Heart right ventricle (tissue), 16 donors: ENCODE measurements around the gene LRRC26. TPM values are rescaled to one million over a fixed set of nuclear protein-coding genes. Genes with fewer than 3 reads are reported as not detected.

Experiments used
- ATAC-seq, 8 donors: fragments of 200-7000 bp; cut with Tn5 transposase; one replicate each; pipeline ENCODE4 v1.9.1; 2020; ENCODE audit warnings: mild to moderate bottlenecking in 8 of 8, moderate library complexity in 8 of 8, moderate number of reproducible peaks in 1 of 8
- DNase-seq, 2 donors: peaks; one replicate each; pipeline ENCODE4 v3.0.0-alpha.2; 2020
- H3K27ac ChIP-seq, 10 donors: fragments of 200-600 bp; sonication (generic) in 2 of 10; one replicate each; pipeline versions ENCODE4 v1.5.0 to v1.8.0; 2020 to 2022; ENCODE audit warnings: mild to moderate bottlenecking in 3 of 10
- H3K27me3 ChIP-seq, 7 donors: fragments of 200-600 bp; one replicate each; pipeline ENCODE4 v1.8.0; 2021 to 2022; ENCODE audit warnings: mild to moderate bottlenecking in 2 of 7
- H3K36me3 ChIP-seq, 9 donors: fragments of 200-600 bp; sonication (generic) in 1 of 9; one replicate each; pipeline versions ENCODE4 v1.5.0 to v1.8.0; 2020 to 2022; ENCODE audit warnings: mild to moderate bottlenecking in 2 of 9
- H3K4me1 ChIP-seq, 9 donors: fragments of 200-600 bp; sonication (generic) in 1 of 9; one replicate each; pipeline versions ENCODE4 v1.5.0 to v1.8.0; 2020 to 2022; ENCODE audit warnings: mild to moderate bottlenecking in 4 of 9
- H3K4me3 ChIP-seq, 10 donors: fragments of 200-600 bp; sonication (generic) in 2 of 10; one replicate each; pipeline versions ENCODE4 v1.5.0 to v1.8.0; 2020 to 2022; ENCODE audit warnings: mild to moderate bottlenecking in 7 of 10, moderate library complexity in 2 of 10
- H3K9me3 ChIP-seq, 11 donors: fragments of 200-600 bp in 10 of 11; sonication (generic) in 2 of 11; one replicate each; pipeline versions ENCODE4 v1.5.0 to v1.8.0; 2013 to 2022; ENCODE audit warnings: mild to moderate bottlenecking in 2 of 11, control low read depth in 1 of 11, moderate library complexity in 1 of 11
- WGBS, 2 donors: extraction: QIAGEN DNeasy Blood & Tissue Kit; methylation state at CpG; one replicate each; pipeline ENCODE4 v1.1.7; 2013; ENCODE audit warnings: inconsistent platforms in 1 of 2; 5-methylcytosine and 5-hydroxymethylcytosine counted together
- intact Hi-C, 10 donors: fragments of 100-400 bp; cut with DNase I; formaldehyde crosslinking; loops; one replicate each; pipeline versions ENCODE4 v1.11.1 to v1.14.2; 2022
- polyA plus RNA-seq, 2 donors: library from polyadenylated mRNA; stranded (reverse); fragments of 200-250 nt; gene quantifications; one replicate each; pipeline ENCODE4 v1.2.3, GENCODE V29; 2013
- total RNA-seq, 10 donors: library from RNA; stranded (reverse); fragmentation: NEBNext Ultra II Directional in 3 of 10; extraction: Animal tissue kit (Norgen Biotek cat#: 25700) in 3 of 10; gene quantifications; one replicate each; pipeline versions ENCODE4 v1.2.1 to v1.2.4, GENCODE V29; 2021 to 2023
- TF ChIP-seq, protein P1 (sequence below), 9 donors: fragments of 200-600 bp; sonication (generic) in 2 of 9; IDR thresholded peaks; one replicate each; pipeline versions ENCODE4 v1.5.0 to v1.8.0; 2021 to 2022; ENCODE audit warnings: antibody characterized with exemption in 9 of 9, mild to moderate bottlenecking in 5 of 9, moderate library complexity in 1 of 9
- donor health status: Arrhythmogenic right ventricular cardiomyopathy.
- donor health status: ischemic (EF 13 %, LVEDD 7.1; RV severe dilation, severe dysfunction).
- donor health status: healthy with polysubstance abuse.
- donor health status: DM: no; HTN: yes; CAD: no.
- donor health status: DM: no; HTN: no; CAD: no.
- donor health status: ischemic (EF 25% LVEDD 6.9; RV normal size, moderate dysfunction).
- donor health status: ischemic (EF 25% LVEDD 5.7; RV mildly dilated, moderate dysfunction).
- donor health status: healthy.
- donor health status: DM: yes; HTN: yes; CAD: no.
- donor health status: Ischemic cardiomyopathy.
- donor health status: ischemic (EF 35%, LVEDD 5.7; RV mildly dilated, moderate dysfunction).
- donor health status: nonischemic (EF 11% LVEDD 7.7; RV severe dilation, severe dysfunction).
- donor health status: DM: yes; HTN: yes; CAD: no.
- donor health status: PGD.
- donor health status: ischemic (EF 29% LVEDD 5.4; RV normal size, mild dysfunction).
- donor health status: nonischemic (EF 23%, LVEDD 6.1; RV moderate dilation, normal function).

Gene LRRC26
- total and polyA plus RNA-seq, 12 donors = not detected

DNA sequence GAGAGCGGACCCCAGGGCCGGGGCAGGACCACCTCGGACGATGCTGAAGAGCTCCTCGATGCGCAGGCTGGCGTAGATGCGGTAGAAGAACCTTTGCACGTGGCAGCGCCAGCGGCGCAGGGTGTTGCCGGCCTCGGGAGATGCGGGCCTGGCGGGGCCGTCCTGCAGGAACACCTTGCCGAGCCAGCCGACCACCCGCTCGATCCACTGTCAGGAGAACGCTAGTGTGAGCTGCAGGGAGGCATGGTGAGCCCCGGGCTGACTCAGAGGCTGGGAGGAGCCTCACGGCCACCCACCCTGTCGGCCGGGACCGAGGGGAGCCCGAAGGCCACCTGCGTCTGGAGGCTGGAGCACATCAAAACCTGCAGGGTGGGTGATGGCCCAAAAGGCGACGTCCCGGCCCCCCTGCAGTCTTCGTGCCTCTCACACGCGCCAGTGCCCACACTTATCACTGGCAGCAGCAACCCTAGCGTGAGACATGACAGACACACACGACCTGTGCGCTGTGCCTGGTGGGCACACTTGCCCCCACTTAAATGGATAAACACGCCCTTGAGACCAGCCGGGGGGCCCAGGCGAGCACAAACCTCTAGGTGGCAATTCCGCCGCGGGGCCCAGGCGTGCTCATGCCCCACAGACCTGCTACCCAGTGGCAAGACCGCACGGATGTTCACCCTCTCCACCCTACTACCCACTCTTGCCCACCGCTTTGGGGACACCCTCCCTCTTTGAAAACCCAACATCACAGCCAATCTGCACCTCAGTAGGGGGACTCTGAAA is 15.2 kb upstream of the LRRC26 start:
- TF ChIP-seq, protein P1, sequence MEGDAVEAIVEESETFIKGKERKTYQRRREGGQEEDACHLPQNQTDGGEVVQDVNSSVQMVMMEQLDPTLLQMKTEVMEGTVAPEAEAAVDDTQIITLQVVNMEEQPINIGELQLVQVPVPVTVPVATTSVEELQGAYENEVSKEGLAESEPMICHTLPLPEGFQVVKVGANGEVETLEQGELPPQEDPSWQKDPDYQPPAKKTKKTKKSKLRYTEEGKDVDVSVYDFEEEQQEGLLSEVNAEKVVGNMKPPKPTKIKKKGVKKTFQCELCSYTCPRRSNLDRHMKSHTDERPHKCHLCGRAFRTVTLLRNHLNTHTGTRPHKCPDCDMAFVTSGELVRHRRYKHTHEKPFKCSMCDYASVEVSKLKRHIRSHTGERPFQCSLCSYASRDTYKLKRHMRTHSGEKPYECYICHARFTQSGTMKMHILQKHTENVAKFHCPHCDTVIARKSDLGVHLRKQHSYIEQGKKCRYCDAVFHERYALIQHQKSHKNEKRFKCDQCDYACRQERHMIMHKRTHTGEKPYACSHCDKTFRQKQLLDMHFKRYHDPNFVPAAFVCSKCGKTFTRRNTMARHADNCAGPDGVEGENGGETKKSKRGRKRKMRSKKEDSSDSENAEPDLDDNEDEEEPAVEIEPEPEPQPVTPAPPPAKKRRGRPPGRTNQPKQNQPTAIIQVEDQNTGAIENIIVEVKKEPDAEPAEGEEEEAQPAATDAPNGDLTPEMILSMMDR (IDR thresholded peaks at IDR 0.05) = no peak
- Histone ChIP-seq H3K27ac (no peak overlapping the region), H3K36me3 (peaks cover 4 to 73% (median 44%) of the 10 kb centered on the region in 9 donors), H3K4me3 (no peak overlapping the region), H3K9me3 (no peaks in the 10 kb centered on the region), H3K27me3 (no peaks in the 10 kb centered on the region), H3K4me1 (peaks cover 22 to 41% (median 34%) of the 10 kb centered on the region in 9 donors)
- WGBS, 2 donors = 92 to 94% methylated on average over 48 of the region's 48 CpGs
- intact Hi-C loops = loop anchor here in 5 of 10 donors (5.0 to 10.0 kb wide), 3 partner anchors 37 to 50 kb away; partner anchors contain the start of genes GRIN1 (in 2 of the 5), RNF208 (in 2 of the 5), CYSRT1 (in 1 of the 5) and RNF224 (in 1 of the 5)
- ATAC-seq (no peak), DNase-seq (no peak)

DNA sequence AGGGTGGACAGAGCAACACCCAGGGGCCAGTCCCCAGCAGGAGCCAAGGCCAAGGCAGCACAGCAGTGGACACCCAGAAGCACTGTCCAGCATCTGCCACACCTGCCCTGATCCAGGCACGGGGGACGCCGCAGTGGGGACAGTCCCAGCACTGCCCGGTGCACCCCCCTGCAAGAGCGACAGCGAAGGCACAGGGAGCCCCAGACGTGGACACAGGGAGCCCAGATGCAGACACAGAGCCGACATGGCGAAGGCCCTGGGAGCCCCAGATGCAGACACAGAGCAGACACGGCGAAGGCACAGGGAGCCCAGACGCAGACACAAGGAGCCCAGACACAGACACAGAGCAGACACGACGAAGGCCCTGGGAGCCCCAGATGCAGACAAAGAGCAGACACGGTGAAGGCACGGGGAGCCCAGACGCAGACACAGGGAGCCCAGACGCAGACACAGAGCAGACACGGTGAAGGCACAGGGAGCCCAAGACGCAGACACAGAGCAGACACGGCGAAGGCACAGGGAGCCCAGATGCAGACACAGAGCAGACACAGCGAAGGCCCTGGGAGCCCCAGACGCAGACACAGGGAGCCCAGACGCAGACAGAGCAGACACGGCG is 14.2 kb upstream of the LRRC26 start:
- intact Hi-C loops = loop anchor here in 2 of 10 donors (10.0 kb wide), 1 partner anchor 49 kb away; the partner anchor contains the start of gene GRIN1 (in 2 of the 2)
- WGBS, 2 donors = 90 to 92% methylated on average over 27 of the region's 27 CpGs
- ATAC-seq (no peak), DNase-seq (no peak)
- no peaks in the 10 kb centered on the region for H3K9me3 ChIP-seq
- H3K4me1 ChIP-seq = peaks cover 15 to 31% (median 24%) of the 10 kb centered on the region in 9 donors
- H3K36me3 ChIP-seq = peaks cover 4 to 78% (median 49%) of the 10 kb centered on the region in 9 donors
- no peaks in the 10 kb centered on the region for H3K27me3 ChIP-seq
- TF ChIP-seq, protein P1 (IDR thresholded peaks at IDR 0.05) = no peak
- H3K4me3 ChIP-seq = no peak overlapping the region
- no peak overlapping the region for H3K27ac ChIP-seq

DNA sequence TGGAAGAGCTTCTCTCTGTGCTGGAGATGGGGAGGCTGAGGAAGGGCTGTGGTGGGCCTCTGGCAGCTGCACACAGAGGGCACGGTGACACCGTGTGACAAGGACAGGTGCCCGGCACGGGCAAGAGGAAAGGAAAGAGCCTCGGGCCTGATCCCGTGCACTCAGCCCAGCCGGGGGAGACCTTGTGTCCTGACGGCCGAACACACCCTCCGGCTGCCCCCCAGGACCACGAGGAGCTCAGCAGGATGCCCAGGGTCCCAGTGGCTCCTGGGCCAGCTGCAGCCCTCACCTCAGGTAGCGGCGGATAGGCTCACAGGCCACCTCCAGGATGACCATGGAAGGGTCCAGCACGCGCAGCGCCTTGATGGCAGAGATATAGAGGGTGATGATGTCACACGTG is 13.0 kb upstream of the LRRC26 start:
- Histone ChIP-seq H3K27me3 (no peaks in the 10 kb centered on the region), H3K9me3 (no peaks in the 10 kb centered on the region), H3K4me1 (peaks cover 14 to 29% (median 21%) of the 10 kb centered on the region in 9 donors), H3K36me3 (peaks cover 4 to 90% (median 49%) of the 10 kb centered on the region in 9 donors), H3K4me3 (no peak overlapping the region), H3K27ac (no peak overlapping the region)
- ATAC-seq (no peak), DNase-seq (no peak)
- TF ChIP-seq, protein P1 (IDR thresholded peaks at IDR 0.05) = no peak
- intact Hi-C loops = loop anchor here in 2 of 10 donors (10.0 kb wide), 1 partner anchor 48 kb away; the partner anchor contains the start of gene GRIN1 (in 2 of the 2)
- 89 to 94% methylated on average over 12 to 17 of the region's 17 CpGs for WGBS, 2 donors

DNA sequence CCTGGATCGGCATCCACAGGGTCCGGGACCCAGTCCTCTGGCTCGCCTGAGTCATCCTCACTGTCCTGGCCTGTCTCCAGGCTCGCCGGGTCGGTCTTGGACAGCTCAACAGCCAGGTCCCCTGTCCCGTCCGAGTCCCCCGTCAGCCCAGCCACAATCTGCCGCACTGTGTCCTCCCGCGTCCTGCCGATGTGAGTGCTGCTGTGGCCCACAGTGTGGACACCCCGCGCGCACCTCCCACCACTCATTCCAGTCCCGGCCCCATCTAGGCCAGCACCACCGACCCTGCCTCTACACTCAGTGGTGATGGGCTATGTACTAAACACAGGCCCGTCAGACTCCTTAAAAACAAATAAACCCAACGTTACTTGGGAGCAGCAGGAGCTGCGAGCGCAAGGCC is 11.8 kb upstream of the LRRC26 start:
- Histone ChIP-seq H3K4me3 (no peak overlapping the region), H3K9me3 (no peaks in the 10 kb centered on the region), H3K27me3 (no peaks in the 10 kb centered on the region), H3K27ac (no peak overlapping the region), H3K4me1 (peaks cover 4 to 18% (median 9%) of the 10 kb centered on the region in 9 donors), H3K36me3 (peaks cover 4 to 92% (median 49%) of the 10 kb centered on the region in 9 donors)
- ATAC-seq (no peak), DNase-seq (no peak)
- intact Hi-C loops = loop anchor here in 2 of 10 donors (10.0 kb wide), 1 partner anchor 47 kb away; the partner anchor contains the start of gene GRIN1 (in 2 of the 2)
- WGBS, 2 donors = 94 to 95% methylated on average over 22 of the region's 22 CpGs
- TF ChIP-seq, protein P1 (IDR thresholded peaks at IDR 0.05) = no peak
